Gastroesophageal sphincter (tissue), 3 donors: ENCODE results near the gene ZNF436.

Experiments used
- CTCF ChIP-seq, 4 experiments: fragments of 200-600 bp in 2 of 4; fragments of 450-650 bp in 2 of 4; sonication (generic) in 1 of 4; IDR thresholded peaks; one replicate each; pipeline ENCODE4 v1.5.1; 2017 to 2019; ENCODE audit warnings: antibody characterized with exemption in 4 of 4, mild to moderate bottlenecking in 2 of 4, moderate library complexity in 2 of 4
- POLR2AphosphoS5 ChIP-seq: sonication (generic); formaldehyde crosslinking; IDR thresholded peaks from one replicate; pipeline ENCODE4 v1.6.1; 2017; ENCODE audit warnings: antibody characterized with exemption

GRCh38 chr1:23366146-23366545 is 3.5 kb downstream of the ZNF436 start:
- TF ChIP-seq CTCF (IDR thresholded peaks at IDR 0.05) (no peak), POLR2AphosphoS5 (no peak)
